HG03520 (cell line): ENCODE results near the gene FAM181A.

ENCODE experiments used
- ATAC-seq: cut with Tn5 transposase; IDR thresholded peaks from one replicate; pipeline ENCODE4 v1.9.1; 2021; ENCODE audit warnings: mild to moderate bottlenecking, moderate library complexity; ENCODE audit not compliant: unreplicated experiment

The FAM181A gene

DNA sequence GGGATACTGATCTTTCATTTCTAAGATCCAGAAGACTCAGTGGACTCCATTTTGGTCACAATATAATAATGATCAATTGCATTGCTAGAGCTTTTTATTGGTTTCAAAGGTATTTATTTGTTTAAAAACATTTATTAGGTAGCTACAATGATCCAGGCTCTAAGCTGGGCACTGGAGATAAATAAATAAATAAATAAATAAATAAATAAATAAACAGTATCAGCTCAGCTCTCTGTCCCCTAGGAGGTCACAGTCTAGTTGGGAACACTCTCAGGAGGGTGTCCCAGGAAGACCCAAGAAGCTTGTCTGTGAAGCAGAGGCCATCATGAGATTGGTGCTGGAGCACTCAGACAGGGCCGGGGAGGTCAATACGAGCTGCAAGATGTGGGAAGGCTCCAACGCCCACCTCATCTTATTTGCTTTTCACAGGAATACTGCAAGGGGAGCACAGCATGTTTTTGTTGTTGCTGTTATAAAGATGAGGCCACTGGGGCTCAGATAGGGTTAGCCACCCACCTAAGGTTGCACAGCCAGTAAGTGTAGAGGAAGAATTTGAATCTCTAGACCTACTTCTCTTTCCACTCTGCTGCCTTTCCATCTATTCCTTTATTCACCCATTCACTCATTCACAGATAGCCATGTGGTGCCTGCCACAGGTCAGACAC is 33.8 kb downstream of the FAM181A start:
- no peak for ATAC-seq

DNA sequence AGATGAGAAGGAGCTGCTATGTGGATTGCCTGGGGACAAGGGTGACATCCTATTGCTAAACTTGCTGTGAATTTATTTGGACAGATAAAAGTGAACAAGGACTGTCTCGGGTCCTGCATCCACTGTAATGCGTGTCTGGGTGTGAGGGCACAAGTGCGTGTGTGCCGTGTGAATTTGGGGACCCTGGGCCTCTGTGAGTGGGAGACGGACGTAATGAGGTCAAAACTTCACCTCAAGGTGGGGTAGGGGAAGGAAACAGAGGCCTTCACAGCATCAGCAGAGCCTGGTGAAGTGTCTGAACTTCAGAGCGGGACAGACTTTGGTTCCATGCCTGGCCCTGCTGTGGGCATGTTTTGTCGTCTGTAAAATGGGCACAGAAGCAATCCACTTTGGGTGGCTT is 34.5 kb downstream of the FAM181A start:
- ATAC-seq: no peak

DNA sequence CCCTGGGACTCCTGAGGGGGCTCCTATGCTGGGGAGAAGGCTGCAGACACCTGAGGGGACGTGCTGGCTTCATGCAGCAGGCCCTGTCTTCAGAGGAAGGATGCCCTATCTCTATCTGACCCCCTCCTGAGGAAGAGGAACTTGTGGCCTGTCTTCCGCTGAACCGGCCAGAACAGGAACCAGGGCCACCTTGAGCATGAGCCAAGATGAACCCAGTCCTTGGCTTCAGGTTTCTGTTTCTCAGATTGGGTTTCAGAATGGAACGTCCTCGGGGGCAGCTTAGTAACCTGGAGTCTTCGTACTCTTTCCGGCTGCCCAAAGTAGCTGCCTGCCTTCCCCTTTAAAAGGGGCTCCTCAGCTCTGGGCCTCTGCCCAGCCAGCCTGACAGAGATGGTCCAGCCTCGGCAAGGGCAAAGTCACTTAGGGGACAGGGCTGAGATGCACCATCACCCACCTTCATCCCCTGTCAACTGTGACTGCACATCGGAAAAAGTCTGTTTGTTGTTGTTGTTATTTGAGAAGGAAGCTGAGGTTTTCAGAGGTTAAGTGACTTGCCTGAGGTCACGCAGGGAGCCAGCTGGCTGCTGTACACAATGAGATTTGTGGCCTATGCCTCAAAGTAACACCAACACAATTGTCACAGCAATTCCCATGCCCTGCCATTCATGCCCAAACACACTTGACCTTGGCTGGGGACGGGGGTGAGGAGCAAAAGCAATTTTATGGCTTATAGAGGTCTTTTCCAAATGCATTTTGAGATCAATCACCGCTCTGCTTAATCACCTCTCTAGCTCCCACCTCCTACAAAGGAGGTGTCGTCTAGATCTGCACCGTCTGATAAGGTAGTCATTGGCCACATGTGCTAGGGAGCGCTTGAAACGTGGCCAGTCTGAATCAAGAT is 35.8 kb downstream of the FAM181A start:
- peak; percentile 36 for ATAC-seq

DNA sequence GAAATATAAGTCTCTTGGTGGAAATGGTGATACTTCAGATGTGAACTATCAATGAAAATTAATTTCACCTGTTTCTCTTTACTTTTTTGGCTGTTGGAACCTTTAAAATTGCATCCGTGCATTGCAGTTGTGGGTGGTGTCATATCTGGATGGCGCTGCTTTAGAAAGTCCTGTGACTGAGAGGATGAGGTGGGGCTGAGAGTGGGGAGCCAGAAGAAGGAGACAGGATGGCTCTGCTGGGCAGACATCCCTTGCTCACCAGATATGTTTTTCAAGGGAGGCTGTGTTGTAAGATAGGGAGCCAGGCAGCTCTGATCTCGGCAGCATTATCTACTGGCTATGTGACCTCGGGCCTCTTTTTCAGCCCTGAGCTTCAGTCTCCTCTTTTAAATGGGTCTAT is 36.5 kb downstream of the FAM181A start:
- no peak for ATAC-seq

GRCh38 chr14:93964281-93964680 is 37.1 kb downstream of the FAM181A start:
- no peak for ATAC-seq

DNA sequence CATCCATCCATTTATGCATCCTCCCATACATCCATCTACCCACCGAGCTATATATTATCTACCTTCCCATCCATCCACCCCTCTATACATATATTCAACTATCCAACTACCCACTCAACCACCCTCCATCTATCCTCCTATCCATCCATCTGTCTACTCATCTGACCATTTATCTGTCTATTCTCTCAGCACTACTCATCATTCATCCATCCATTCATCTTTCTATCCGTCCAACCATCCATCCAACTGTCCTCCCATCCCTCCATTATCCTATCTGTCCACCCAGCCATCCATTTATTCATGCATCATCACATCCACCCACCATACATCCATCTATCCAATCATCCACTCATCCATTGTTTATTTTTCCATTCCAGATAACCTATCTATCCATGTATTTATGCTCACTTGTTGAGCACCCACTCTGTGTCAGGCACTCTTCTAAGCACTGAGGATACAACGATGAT is 37.7 kb downstream of the FAM181A start:
- ATAC-seq: no peak

- no peak for ATAC-seq
Observed at GRCh38 chr14:93965287-93965821, 38.2 kb downstream of the FAM181A start.

GRCh38 chr14:93965946-93966474 is 38.9 kb downstream of the FAM181A start:
- no peak for ATAC-seq

GRCh38 chr14:93967637-93968250 is 40.6 kb downstream of the FAM181A start:
- peak; percentile 39 for ATAC-seq

DNA sequence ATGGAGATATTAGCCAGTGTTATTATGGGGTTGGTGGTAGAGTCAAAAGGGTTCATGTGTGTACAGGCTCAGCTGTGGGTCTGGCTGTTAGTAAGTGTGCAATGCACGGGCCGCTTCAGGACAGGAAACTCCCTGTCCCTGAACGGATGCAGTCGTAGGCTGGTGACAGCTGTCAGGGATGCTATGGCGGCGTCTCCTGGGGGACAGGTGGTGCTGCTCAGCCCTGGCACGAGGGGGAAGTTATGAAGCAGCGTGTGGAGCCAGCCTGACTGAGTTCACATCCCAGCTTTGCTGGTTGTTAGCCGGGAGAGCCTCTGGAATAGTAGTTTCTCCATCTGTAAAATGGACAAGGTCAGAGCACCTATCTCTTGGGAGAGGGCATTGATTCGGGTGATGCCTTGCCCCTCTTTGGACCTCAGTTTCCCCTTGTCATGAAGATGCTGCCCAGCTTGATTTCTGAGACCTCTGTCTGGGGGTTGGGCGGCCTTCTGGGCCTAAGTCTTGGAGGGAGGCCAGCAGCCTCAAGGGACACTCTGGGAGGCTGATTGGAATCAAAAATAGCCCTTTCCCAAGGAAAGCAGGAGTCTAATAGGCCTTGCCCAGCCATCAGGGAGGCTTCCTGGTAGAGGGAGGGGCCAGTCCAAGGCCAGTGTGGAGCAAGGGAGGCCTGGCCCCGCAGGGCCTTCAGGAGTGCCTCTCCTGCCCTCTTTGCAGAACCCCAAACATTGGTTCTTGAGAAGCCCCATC is 42.1 kb downstream of the FAM181A start:
- no peak for ATAC-seq

DNA sequence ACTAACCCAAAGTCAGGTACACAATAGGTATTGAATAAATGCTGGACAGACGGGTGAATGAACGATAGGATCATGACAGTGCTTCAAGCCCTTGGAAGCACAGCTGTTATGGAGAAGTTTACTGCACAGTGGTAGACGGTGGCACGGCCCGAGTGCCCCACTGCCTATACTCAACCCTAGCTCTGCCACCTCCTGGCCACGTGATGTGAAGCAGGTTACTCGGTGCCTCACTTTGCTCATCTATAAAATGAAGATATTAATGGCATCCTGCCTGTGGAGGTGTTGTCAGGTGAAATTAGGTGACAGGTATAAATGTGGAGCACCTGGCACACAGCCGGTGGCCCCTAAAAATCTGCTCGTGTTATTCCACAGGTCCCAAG is 43.4 kb downstream of the FAM181A start:
- ATAC-seq: no peak

GRCh38 chr14:93970965-93971634 is 44.0 kb downstream of the FAM181A start:
- ATAC-seq: peak; percentile 33

DNA sequence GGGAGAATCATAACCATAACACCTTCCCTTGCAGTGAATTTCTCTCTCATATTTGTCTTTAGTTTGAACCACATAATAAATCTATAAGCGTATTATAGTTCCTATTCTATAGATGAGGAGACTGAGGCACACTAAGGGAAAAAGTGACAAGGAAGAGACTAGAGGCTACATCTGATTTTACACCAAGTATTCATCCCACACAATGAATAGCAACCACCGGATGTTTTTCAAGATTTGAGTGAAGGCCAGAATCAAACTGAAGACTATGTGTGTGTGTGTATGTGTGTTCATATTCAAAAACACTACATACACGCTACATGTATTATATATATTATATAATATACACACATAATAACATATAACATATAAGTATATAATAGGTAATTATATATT is 44.5 kb downstream of the FAM181A start:
- ATAC-seq: no peak

GRCh38 chr14:93972618-93973205 is 45.6 kb downstream of the FAM181A start:
- no peak for ATAC-seq

DNA sequence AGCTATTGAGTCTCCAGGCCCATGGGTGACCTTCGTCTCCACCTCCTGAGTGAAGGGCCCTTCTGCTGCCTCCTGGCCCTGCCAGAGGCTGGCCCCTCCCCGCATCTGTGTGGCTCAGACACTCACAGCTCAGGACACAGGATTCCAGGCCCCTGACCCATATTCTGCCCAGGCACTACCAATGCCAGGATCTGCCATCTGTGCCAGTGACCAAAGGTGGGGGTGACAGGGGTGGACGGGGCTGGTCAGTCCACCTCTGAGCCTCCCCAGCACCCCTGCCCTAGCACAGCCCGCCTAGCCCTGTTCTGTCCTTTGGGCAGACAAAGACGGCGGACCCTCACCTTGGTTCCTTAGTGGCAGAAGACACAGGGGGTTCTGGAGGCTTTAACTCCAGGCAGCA is 46.5 kb downstream of the FAM181A start:
- ATAC-seq: no peak

- ATAC-seq: no peak
Observed at GRCh38 chr14:93974299-93974698, 47.2 kb downstream of the FAM181A start.

DNA sequence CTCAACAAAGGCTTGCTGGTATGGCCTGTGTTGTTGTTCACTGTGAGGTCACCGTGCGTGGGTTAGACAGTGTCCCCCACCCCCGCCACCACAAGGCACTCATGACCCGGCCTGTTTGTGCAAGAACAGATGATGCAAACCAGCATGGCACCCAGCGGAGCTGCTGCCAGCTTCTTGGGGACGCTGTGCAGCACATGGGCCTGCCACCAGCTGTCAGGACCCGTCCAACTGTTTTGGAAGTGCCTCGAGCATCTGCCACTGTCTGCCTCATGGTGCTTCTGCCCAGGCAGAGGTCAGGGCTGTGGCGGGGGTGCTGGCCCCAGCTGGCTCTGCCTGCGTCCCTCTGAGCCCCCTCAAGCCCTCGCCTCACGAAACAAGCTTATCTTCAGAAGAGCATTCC is 47.7 kb downstream of the FAM181A start:
- ATAC-seq: no peak

DNA sequence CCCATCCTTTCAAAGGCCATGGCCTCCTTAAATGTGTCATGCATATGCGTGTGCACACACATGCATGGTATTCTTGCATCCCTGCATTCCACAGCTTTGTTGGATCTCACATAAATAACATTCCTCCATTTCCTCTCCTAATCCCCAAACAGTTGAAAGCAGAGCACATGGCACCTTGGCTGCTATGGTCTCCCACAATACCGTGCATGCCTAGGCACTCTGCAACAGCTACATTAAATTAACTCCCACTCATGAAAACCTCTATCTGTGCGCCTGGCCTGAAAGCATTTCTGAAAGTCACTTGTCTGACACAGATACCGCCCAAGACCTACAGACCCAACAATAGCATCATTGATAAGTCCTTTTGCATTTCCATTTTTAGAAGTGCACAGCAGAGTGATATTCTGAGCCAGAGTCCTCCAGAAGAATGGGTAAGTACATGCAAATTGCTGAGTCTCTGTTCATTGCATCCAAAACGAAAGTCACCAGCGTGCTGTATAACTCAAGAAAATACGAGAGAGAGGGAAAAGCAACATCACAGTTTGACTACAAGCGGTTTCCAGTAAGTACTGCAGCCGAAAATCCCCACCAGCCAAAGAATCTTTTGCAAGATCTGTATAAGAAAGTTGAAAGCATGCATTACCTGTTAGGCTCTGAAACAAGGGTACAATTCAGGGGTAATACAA is 48.8 kb downstream of the FAM181A start:
- ATAC-seq: peak; percentile 52

DNA sequence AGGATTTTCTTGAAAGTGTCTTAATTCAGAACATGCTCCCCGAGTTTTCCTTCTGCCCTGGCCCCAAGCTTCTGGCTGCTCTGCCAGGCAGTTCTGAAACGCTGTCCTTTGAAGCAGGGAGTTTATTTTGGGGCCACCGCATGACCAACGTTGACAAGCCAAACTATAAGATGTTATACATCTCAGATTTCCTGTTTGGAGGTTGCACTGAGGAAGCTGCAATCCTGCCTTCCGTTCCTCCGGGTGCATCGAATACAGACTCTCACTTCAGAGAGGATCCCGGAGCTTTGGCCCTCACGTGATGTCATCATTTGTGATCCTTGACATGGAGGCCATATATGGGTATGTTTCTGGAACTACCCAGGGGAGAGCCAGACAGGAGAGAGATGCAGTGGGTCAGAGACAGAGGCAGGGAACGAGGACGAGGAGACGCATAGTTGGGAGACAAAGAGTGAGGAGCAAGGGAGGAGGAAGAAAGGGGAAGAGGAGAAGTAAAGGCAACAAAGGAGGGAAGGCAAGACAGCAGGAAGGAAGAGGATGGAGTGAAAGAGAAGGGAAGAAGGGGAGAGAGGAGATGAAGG is 49.4 kb downstream of the FAM181A start, which contains the start of gene ASB2:
TSS of gene ASB2 (minus strand) at position 94 of the 581 bp plus-strand sequence. CDS start 12,031 bp downstream, outside the sequence.
- peak; percentile 4 for ATAC-seq
